ENCODE data around the gene MPZL3. TPM values are rescaled to one million over a fixed set of nuclear protein-coding genes. Genes with fewer than 3 reads are reported as not detected.

Gene MPZL3
- polyA plus RNA-seq, 4 donors = 5.4 to 6.3 (median 6.0) TPM

DNA sequence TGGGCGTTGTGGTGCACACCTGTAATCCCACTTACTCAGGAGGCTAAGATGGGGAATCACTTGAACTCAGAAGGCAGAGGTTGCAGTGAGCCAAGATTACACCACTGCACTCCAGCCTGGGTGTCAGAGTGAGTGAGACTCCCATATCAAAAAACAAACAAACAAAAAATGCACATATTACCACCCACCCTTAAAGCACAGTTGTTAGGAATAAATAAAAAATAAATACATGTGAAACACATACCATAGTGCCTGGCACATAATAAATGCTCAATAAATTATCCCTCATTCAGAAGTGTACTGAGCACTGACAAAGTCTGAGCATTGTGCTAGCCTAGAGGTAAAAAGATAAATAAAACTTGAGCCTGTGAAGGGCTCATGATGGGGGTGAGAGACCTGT, 18.3 kb downstream of the MPZL3 start:
- no peak for DNase-seq (ENCODE audit: low read depth in 4 of 4, low spot score in 3 of 4)

DNA sequence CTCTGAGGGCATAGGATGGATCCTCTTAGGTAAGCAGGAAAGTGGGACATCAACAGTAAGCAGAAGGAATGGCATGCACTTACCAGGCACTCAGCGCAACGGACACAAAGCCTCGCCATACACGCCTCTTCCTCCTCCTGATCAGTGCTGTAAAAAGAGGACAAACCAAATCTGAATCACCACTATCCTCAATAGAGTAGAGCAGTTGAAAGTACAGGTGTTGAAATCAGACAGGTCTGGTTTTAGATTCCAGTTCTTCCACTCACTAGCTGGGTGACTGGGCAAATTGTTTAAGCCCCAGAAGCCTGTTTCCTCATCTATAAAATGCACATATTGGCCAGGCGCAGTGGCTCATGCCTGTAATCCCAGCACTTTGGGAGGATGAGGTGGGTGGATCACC, 18.8 kb downstream of the MPZL3 start:
- no peak for DNase-seq (ENCODE audit: low read depth in 4 of 4, low spot score in 3 of 4)

DNA sequence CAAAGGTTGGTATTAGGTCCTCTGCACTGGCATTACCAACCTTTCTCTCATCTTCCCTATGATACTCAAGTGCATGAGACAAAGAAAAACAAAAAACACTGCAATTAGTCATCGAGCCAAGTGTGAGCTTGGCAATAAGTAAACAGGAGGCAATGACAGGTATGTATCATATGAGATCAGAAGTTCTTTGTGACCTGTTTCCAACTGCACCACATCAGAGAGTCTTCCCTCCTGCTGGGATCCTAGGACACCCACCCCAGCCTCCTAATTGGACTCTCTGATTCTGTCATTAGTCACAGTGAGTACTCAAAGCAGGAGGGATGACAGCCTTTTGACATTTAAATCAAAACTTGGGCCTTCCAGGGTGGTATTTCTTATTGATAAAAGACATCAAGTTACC, 19.5 kb downstream of the MPZL3 start:
- DNase-seq (ENCODE audit: low read depth in 4 of 4, low spot score in 3 of 4) = no peak

GRCh38 chr11:118231461-118231860, 20.7 kb downstream of the MPZL3 start:
- no peak for DNase-seq (ENCODE audit: low read depth in 4 of 4, low spot score in 3 of 4)

DNA sequence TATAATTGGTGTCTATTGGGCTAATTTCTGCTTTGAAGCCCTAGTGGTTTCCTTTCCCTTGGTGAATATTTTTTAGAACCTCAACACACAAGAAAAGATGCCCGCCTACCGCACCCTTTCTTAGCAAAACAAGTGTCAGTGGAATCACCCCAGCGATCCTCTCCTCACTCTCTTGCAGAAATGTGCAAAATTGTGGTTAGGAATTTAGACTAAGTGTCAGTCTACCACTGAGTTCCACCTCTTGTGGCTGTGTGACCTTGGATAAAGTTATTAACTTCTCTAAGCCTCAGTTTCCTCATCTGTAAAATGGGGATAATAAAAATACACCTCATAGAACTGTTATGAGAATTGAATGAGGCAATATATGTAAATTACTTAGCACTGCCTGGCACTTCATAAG, 22.1 kb downstream of the MPZL3 start:
- no peak for DNase-seq (ENCODE audit: low read depth in 4 of 4, low spot score in 3 of 4)

DNA sequence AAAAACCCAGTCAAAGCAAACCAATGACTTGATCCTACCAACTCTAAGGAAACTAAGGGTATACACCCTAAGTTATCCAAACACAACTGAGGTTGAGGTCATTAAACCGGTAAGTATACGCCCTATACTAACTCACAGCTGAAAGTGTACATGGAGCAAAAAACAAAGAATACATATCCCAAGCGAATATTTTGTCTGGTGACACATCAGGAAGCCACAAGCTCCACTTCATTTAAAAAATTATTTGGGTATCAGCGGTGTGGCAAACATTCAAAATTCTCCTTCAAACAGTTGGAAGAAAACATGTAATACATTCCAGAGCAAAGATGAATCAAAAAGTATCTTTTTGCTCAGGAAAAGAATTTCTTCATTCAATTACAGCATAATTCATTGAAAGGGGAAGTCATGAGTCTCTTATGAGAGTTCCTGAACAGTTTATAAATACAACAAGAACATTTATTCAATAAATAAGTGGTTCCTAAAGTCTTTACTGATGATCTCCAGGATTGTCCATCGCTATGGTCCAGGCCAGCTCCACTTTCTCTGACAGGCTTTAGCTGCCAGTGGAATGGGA, 22.8 kb downstream of the MPZL3 start:
- DNase-seq (ENCODE audit: low read depth in 4 of 4, low spot score in 3 of 4) = no peak

DNA sequence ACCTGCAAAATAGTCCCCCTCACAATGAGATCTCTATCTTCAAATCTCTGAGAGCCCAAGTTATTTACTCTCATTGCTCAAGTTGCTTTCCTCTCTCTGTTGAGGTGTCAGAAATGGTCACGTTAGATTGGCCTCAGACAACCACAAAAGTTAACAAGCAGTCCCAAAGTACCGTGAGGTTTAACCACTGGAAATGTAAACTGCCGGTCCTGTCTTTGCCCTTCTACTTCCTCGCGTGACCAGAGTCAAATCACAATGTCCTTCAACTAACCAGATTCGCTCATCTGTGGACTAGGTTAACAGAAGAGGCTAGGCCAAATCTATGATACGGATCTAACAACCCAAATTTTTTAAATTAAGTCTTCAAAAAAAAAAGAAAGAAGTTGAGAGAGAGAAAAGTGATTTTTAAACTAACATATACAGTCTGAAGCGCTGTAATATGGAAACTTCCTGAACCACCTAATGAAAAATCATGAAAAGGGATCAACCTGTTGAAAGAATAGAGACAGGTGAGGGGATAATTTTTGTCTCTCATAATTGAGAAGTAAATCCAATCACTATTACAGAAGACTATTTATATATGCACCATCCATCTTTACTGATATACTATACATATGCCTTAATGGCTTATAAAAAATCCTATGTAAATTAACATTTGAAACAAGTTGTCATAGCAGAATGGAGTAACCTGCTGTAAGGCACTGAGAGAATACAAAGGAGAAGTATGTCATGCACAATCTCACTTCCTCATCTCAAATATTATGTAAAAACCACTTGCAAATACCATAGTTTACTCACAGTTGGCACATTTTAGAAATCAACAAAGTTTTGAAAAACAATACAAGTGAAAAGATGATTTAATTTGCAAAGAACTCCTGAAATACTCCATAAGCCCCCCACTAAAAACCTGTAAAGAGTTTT, 24.0 kb downstream of the MPZL3 start:
- DNase-seq (ENCODE audit: low read depth in 4 of 4, low spot score in 3 of 4) = no peak

- DNase-seq (ENCODE audit: low read depth in 4 of 4, low spot score in 3 of 4) = no peak
Observed at GRCh38 chr11:118226781-118227180, 25.4 kb downstream of the MPZL3 start.

DNA sequence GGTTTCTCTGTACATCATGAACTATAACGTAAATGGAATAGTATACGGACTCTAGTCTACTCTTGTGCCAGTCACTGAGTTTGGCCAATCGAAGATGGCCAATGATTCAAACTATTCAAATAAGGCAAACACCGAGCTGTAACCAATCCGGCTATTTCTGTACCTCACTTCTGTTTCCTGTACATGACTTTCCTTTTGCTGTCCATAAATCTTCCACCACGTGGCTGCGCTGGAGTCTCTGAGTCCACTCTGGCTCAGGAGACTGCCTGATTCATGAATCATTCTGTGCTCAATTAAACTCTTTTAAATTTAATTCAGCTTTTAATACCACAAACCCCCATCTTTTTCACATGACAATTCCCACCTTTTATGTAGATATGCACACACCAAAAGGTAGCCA, 25.9 kb downstream of the MPZL3 start:
- no peak for DNase-seq (ENCODE audit: low read depth in 4 of 4, low spot score in 3 of 4)

GRCh38 chr11:118224511-118225188, 27.5 kb downstream of the MPZL3 start, which contains the start of gene JAML:
TSS of gene JAML (minus strand) at chr11:118225011. CDS start at chr11:118214866, 10,145 bp downstream.
- no peak for DNase-seq (ENCODE audit: low read depth in 4 of 4, low spot score in 3 of 4)

GRCh38 chr11:118223992-118224391, 28.2 kb downstream of the MPZL3 start:
- DNase-seq (ENCODE audit: low read depth in 4 of 4, low spot score in 3 of 4) = no peak

DNA sequence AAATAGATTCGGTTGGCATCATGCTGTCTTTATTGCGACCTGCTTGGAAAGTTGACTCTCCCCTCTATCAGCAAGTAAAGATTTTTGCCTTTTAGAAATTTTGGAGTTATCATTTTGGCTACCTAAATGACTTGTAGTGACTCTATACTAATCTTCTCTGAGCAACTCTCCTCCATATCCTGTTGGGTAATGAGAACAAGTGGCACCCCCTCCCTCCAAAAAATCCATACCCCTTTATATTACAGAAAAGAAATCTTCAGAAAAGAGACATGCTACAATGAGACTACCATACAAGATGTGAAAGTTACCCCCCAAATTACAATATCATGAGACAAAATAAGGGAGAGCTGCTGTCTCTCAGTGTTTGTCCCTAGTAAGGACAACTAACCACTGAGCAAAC, 28.6 kb downstream of the MPZL3 start:
- no peak for DNase-seq (ENCODE audit: low read depth in 4 of 4, low spot score in 3 of 4)

GRCh38 chr11:118222437-118222836, 29.7 kb downstream of the MPZL3 start:
- no peak for DNase-seq (ENCODE audit: low read depth in 4 of 4, low spot score in 3 of 4)

- no peak for DNase-seq (ENCODE audit: low read depth in 4 of 4, low spot score in 3 of 4)
Observed at GRCh38 chr11:118221419-118221818, 30.7 kb downstream of the MPZL3 start.

- DNase-seq (ENCODE audit: low read depth in 4 of 4, low spot score in 3 of 4) = no peak
Observed at GRCh38 chr11:118219732-118220131, 32.4 kb downstream of the MPZL3 start.

DNA sequence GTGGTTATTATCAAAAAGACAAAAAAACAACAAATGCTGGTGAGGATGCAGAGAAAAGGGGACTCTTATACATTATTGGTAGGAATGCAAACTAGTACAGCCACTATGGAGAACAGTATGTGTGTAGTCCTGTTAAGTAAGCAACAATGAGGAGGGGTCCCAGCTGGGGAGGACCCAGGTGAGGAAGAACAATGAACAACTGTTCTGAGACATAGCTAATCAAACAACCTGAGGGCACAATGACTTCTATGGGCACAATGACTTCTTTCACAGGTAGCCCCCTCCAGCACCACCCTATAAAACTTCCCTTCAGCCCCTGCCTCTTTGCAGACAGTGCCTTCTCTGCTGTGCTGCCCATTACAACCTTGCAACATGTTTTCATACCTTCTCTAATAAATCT, 32.9 kb downstream of the MPZL3 start:
- no peak for DNase-seq (ENCODE audit: low read depth in 4 of 4, low spot score in 3 of 4)

DNA sequence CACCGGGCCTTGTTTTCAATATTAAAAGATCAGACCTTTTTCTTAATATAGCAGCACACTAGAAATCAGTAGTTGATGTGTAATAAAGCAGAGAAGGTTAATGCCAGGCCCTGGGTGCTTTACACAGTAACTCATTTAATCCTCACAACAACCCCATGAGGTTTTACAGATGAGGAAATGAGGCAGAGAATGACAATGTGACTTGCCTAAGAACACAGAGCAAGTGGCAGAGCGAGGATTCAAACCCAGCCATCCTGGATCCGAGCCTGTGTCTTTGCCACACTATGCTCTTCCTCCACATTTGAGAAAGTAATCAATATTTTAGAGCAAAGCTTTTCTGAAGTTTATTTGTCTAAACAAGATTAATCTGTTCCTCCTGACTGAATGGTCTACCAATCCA, 34.6 kb downstream of the MPZL3 start:
- no peak for DNase-seq (ENCODE audit: low read depth in 4 of 4, low spot score in 3 of 4)

DNA sequence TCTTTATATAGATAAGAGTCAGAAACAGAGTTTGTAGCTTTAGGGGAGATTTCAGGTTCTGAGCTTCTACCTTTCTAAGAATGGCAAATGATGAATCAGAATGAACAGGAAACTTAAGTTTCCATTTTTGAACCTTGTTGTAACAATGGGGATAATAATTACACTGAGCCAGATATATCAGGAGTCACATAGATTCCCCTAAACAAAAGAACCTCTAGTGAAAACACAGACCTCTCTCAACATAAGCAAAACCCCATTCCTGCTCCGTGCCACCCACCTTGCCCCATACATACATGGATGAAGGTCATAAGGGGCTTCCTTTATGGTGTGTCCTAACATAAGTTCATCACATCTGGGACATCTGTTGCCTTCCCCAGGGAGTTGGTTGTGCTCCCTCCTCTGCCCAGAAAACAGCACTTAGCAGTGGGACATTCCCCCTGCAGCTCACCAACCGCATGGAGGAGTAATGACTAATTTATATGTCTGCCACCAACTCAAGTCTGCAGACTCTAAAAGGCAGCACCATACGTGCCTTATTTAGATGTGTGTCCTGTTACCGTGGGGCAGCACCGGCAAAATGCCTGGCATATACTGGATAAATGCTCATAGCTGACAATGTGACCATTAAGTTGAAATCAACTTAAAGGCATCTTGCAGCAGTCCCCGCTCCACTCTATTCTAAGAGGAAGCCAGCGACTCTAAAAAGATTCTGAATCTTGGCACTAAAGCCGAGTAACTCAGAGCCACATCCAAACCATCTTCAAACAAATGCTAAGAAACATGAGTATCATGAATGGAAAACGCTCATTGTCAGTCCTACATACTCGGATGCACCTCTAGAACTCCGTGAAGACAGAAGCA, 35.3 kb downstream of the MPZL3 start:
- DNase-seq (ENCODE audit: low read depth in 4 of 4, low spot score in 3 of 4) = no peak

DNA sequence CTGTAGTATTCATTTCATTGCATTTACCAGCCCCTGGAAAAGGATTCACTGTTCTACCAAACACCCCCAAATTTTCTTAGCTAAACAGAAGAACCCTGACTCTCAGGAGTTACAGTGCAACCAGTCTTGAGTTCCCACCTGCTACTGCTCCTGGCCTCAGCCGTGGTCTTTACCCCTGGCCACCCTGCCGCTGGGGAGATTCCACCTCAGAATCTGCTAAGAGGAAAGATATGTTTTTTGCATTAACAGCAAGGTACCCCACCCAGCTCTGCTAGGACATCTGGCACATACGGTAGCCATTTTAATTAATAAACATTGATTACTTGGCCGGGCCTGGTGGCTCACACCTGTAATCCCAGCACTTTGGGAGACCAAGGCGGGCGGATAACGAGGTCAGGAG, 36.4 kb downstream of the MPZL3 start:
- DNase-seq (ENCODE audit: low read depth in 4 of 4, low spot score in 3 of 4) = no peak

GRCh38 chr11:118215262-118215661, 36.9 kb downstream of the MPZL3 start:
- DNase-seq (ENCODE audit: low read depth in 4 of 4, low spot score in 3 of 4) = no peak
